GM23338 (cell line): ENCODE data around the gene RHOBTB3. TPM values are rescaled to one million over a fixed set of nuclear protein-coding genes. Genes with fewer than 3 reads are reported as not detected.

Experiments
- ATAC-seq: fragments of 200-7000 bp; cut with Tn5 transposase; 3 replicates; pipeline ENCODE4 v1.9.1; 2020
- DNase-seq: peaks from one replicate; pipeline ENCODE4 v3.0.0-alpha.2; 2015; ENCODE audit warnings: low spot score
- H2AFZ ChIP-seq: fragments of 200-600 bp; sonication (generic); 2 replicates; pipeline ENCODE4 v1.8.0; 2016; ENCODE audit warnings: antibody characterized with exemption, mild to moderate bottlenecking, moderate library complexity
- H3F3A ChIP-seq: fragments of 200-600 bp; sonication (generic); replicated peaks from 2 replicates; pipeline ENCODE4 v1.8.0; 2017; ENCODE audit warnings: antibody characterized with exemption, mixed run types, low read depth
- H3K27ac ChIP-seq: fragments of 200-600 bp; sonication (generic); 2 replicates; pipeline ENCODE4 v1.6.1; 2016; ENCODE audit warnings: low read depth
- H3K27me3 ChIP-seq: fragments of 200-600 bp; sonication (generic); 2 replicates; pipeline ENCODE4 v1.8.0; 2016; ENCODE audit warnings: mild to moderate bottlenecking, mixed run types, moderate library complexity; ENCODE audit not compliant: insufficient read depth
- H3K36me3 ChIP-seq: fragments of 200-600 bp; sonication (generic); 2 replicates; pipeline ENCODE4 v1.8.0; 2016; ENCODE audit warnings: mild to moderate bottlenecking; ENCODE audit not compliant: insufficient read depth
- H3K4me1 ChIP-seq: fragments of 200-600 bp; sonication (generic); 2 replicates; pipeline ENCODE4 v1.8.0; 2016; ENCODE audit warnings: mild to moderate bottlenecking, moderate library complexity; ENCODE audit not compliant: insufficient read depth
- H3K4me2 ChIP-seq: fragments of 200-600 bp; sonication (generic); 2 replicates; pipeline ENCODE4 v1.7.1; 2017; ENCODE audit warnings: mixed run types
- H3K4me3 ChIP-seq: fragments of 200-600 bp; sonication (generic); 2 replicates; pipeline ENCODE4 v1.6.1; 2016; ENCODE audit warnings: mixed run types
- H3K79me2 ChIP-seq: fragments of 200-600 bp; sonication (generic); replicated peaks from 2 replicates; pipeline ENCODE4 v1.8.0; 2017; ENCODE audit warnings: mild to moderate bottlenecking; ENCODE audit not compliant: insufficient read depth
- H3K9me2 ChIP-seq: fragments of 200-600 bp; sonication (generic); 2 replicates; pipeline ENCODE4 v1.8.0; 2017; ENCODE audit not compliant: insufficient read depth
- H4K20me1 ChIP-seq: fragments of 200-600 bp; sonication (generic); replicated peaks from 2 replicates; pipeline ENCODE4 v1.8.0; 2017; ENCODE audit warnings: mild to moderate bottlenecking; ENCODE audit not compliant: insufficient read depth
- H3K27ac Mint-ChIP-seq: 2 replicates; pipeline ENCODE4 v1.8.0; 2020; ENCODE audit warnings: inconsistent platforms, mild to moderate bottlenecking, moderate library complexity, mixed read lengths
- H3K27me3 Mint-ChIP-seq: 3 replicates; pipeline ENCODE4 v1.8.0; 2022; ENCODE audit warnings: low read depth, mild to moderate bottlenecking, moderate library complexity, mixed read lengths, inconsistent platforms; ENCODE audit not compliant: insufficient read depth, poor library complexity
- H3K36me3 Mint-ChIP-seq: 3 replicates; pipeline ENCODE4 v1.8.0; 2021; ENCODE audit warnings: low read depth, mild to moderate bottlenecking, inconsistent platforms, moderate library complexity, mixed read lengths
- H3K4me1 Mint-ChIP-seq: 3 replicates; pipeline ENCODE4 v1.8.0; 2020; ENCODE audit warnings: mild to moderate bottlenecking, inconsistent platforms, mixed read lengths
- H3K4me3 Mint-ChIP-seq: 3 replicates; pipeline ENCODE4 v1.8.0; 2021; ENCODE audit warnings: moderate library complexity, mild to moderate bottlenecking, inconsistent platforms, mixed read lengths
- H3K9me3 Mint-ChIP-seq: 3 replicates; pipeline ENCODE4 v1.8.0; 2020; ENCODE audit warnings: moderate library complexity, mild to moderate bottlenecking, inconsistent platforms, mixed read lengths
- CREB1 ChIP-seq: fragments of 250-450 bp; sonication (Bioruptor Pico); IDR thresholded peaks from 2 replicates; pipeline ENCODE4 v1.5.0; 2020; ENCODE audit warnings: low read depth, mild to moderate bottlenecking, moderate library complexity
- CTCF ChIP-seq, 2 experiments: fragments of 200-600 bp in 1 of 2; sonication (generic) in 1 of 2; conservative IDR thresholded peaks; 2 replicates each; pipeline versions ENCODE4 v1.5.1 to v1.6.1; 2016 to 2017; ENCODE audit warnings: antibody characterized with exemption in 2 of 2, low read depth in 2 of 2, mild to moderate bottlenecking in 2 of 2, moderate library complexity in 1 of 2
- ETS1 ChIP-seq: IDR thresholded peaks from 2 replicates; pipeline ENCODE4 v1.6.1; 2016; ENCODE audit warnings: antibody characterized with exemption
- NANOG ChIP-seq: IDR thresholded peaks from 2 replicates; pipeline ENCODE4 v1.6.1; 2016; ENCODE audit warnings: antibody characterized with exemption, borderline replicate concordance
- ZNF114 ChIP-seq: fragments of 250-450 bp; sonication (Bioruptor Pico); IDR thresholded peaks from 2 replicates; pipeline ENCODE4 v1.5.0; 2020; ENCODE audit warnings: mild to moderate bottlenecking, moderate library complexity
- ZNF462 ChIP-seq: fragments of 250-450 bp; sonication (Bioruptor Pico); IDR thresholded peaks from 2 replicates; pipeline ENCODE4 v1.5.0; 2020; ENCODE audit warnings: mild to moderate bottlenecking, moderate library complexity
- polyA plus RNA-seq: library from polyadenylated mRNA; unstranded; fragments of >200 nt; fragmentation: Nextera tagmentation; extraction: Ambion mirVana; gene quantifications from 2 replicates; pipeline ENCODE4 v1.2.1, GENCODE V29; 2016
- total RNA-seq: library from RNA; depleted of rRNA; stranded (reverse); fragments of >200 nt; shearing (Covaris generic); gene quantifications from 2 replicates; pipeline ENCODE4 v1.2.3, GENCODE V29; 2014

The RHOBTB3 gene
- total and polyA plus RNA-seq, 2 experiments from 2014 or later, result 10.0 to 13.4 TPM

- Mint-ChIP-seq H3K4me1 (no peaks in the 10 kb centered on the region), H3K4me3 (no peak overlapping the region), H3K27ac (no peak overlapping the region), H3K36me3 (no peaks in the 10 kb centered on the region), H3K9me3 (no peaks in the 10 kb centered on the region), H3K27me3 (no peaks in the 10 kb centered on the region)
- no peaks in the 10 kb centered on the region for H4K20me1 ChIP-seq
- H3K4me3 ChIP-seq, result no peak overlapping the region
- no peaks in the 10 kb centered on the region for H3F3A ChIP-seq
- ATAC-seq (no peak), DNase-seq (no peak)
- no peaks in the 10 kb centered on the region for H3K27me3 ChIP-seq
- H3K36me3 ChIP-seq, result no peaks in the 10 kb centered on the region
- H3K4me1 ChIP-seq, result no peaks in the 10 kb centered on the region
- no peak for TF ChIP-seq ZNF462
- H3K9me2 ChIP-seq, result no peaks in the 10 kb centered on the region
- H2AFZ ChIP-seq, result no peak overlapping the region
- H3K79me2 ChIP-seq, result no peaks in the 10 kb centered on the region
- H3K4me2 ChIP-seq, result no peak overlapping the region
- no peak overlapping the region for H3K27ac ChIP-seq
These were observed 31.5 kb downstream of the RHOBTB3 start for GRCh38 chr5:95762652-95763041.

- ATAC-seq, result no peak
- no peak for DNase-seq
- Mint-ChIP-seq H3K4me1 (no peaks in the 10 kb centered on the region), H3K9me3 (no peaks in the 10 kb centered on the region), H3K27me3 (no peaks in the 10 kb centered on the region), H3K36me3 (no peaks in the 10 kb centered on the region), H3K27ac (no peak overlapping the region), H3K4me3 (no peak overlapping the region)
- Histone ChIP-seq H2AFZ (no peak overlapping the region), H3K79me2 (no peaks in the 10 kb centered on the region), H3K27ac (no peak overlapping the region), H3K4me2 (no peak overlapping the region), H3K36me3 (no peaks in the 10 kb centered on the region), H3K27me3 (no peaks in the 10 kb centered on the region), H4K20me1 (no peaks in the 10 kb centered on the region), H3K4me3 (no peak overlapping the region), H3F3A (no peaks in the 10 kb centered on the region), H3K9me2 (no peaks in the 10 kb centered on the region), H3K4me1 (no peaks in the 10 kb centered on the region)
- TF ChIP-seq CREB1 (CRISPR knock-in tag) (no peak), ETS1 (no peak), CTCF (conservative IDR thresholded peaks at IDR 0.05; ENCODE audit: low read depth in 2 of 2) (no peak), NANOG (no peak), ZNF114 (no peak)
These were observed 32.8 kb downstream of the RHOBTB3 start for GRCh38 chr5:95763941-95764340.
